GM21515 (cell line): Measurements from ENCODE around the gene TMEM131.
"Not testable (repeated sequence)": the region's sequence is repeated elsewhere in the genome, so short reads cannot be mapped to it uniquely, and the experiment has no call there.

Source experiments
- ATAC-seq: cut with Tn5 transposase; IDR thresholded peaks from one replicate; pipeline ENCODE4 v1.9.1; 2021; ENCODE audit not compliant: unreplicated experiment

Gene TMEM131

GRCh38 chr2:97714084-97714949, 281.4 kb downstream of the TMEM131 start:
- ATAC-seq = no peak

GRCh38 chr2:97713296-97714083, 282.3 kb downstream of the TMEM131 start, which contains the start of gene ZAP70:
TSS of gene ZAP70 (plus strand) at chr2:97713576. CDS start at chr2:97724037, 10,461 bp downstream.
- ATAC-seq = no peak

DNA sequence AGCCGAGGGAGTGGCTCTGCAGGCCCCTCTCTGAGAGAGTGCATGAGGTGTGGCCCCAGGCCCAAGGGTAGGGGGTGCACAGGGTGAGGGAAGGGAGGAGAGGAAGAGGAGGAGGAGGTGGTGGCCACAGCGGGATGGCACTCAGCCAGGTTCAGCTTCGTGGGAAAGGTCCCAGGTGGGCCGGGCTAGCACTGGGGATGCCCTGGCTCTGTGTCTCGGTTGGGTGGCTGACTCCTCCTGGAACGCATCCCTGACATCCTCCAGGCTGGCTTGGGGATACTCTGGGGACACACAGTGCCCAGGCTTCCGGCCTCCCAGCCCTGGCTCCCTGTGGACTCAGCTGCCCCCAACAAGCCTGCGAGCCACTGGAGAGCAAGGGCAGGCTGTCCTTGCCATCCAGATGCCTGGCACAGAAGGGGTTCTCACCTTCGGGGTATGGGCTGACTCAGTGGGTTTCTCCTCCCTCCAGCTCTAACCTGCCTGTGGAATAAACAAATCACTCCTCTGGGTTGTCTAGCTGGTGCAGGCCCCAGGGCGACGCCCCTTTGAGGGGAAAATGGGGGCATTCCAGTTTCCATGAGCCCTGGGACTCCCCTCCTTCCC, 283.0 kb downstream of the TMEM131 start:
- no peak for ATAC-seq

DNA sequence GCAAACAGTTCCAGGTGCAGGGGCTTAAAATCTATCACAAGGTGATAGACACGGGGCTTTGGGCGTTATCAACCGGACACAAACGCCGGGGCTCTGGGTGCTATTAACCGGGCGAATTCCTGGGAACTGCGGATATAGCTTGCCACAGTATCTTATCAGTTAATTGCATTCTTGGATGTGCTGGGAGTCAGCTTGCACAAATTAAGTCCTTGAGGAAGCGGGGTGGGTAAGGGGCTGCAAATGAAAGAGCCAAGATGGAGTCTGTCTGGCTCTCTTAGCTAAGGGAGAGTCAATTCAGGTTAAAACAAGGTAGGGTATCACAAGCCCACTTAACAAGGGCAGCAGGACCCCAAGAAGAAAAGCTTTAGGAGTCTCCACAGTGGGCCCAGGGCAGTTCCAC, 283.6 kb downstream of the TMEM131 start:
- not testable (repeated sequence) for ATAC-seq

GRCh38 chr2:97711394-97711711, 284.4 kb downstream of the TMEM131 start:
- no peak for ATAC-seq

GRCh38 chr2:97708608-97709007, 287.1 kb downstream of the TMEM131 start:
- ATAC-seq = no peak

- ATAC-seq = no peak
These were observed 287.7 kb downstream of the TMEM131 start for GRCh38 chr2:97708048-97708380.

- no peak for ATAC-seq
These were observed 288.2 kb downstream of the TMEM131 start for GRCh38 chr2:97707362-97708047.

GRCh38 chr2:97706708-97707345, 288.9 kb downstream of the TMEM131 start:
- ATAC-seq = no peak
